ENCODE results near the gene CRACR2B. TPM values are rescaled to one million over a fixed set of nuclear protein-coding genes. Genes with fewer than 3 reads are reported as not detected.

Gene CRACR2B
- total and polyA plus RNA-seq, 2 of the 13 experiments (the other 11 are each of a cell fraction or from before 2014, with no cell fraction given) = 14.9 to 21.0 TPM

- peak; percentile 34 for TF ChIP-seq SKI (IDR thresholded peaks at IDR 0.05; ENCODE audit: partially characterized antibody)
- peak; percentile 38; the same call in 1 of the 2 replicates for TF ChIP-seq ZBTB40 (IDR thresholded peaks at IDR 0.05)
- peak; percentile 80; the same call in 1 of the 2 replicates for TF ChIP-seq ZBTB40 (CRISPR knock-in tag; IDR thresholded peaks at IDR 0.05)
- TF ChIP-seq NFIC (IDR thresholded peaks at IDR 0.05; ENCODE audit: low read length) = no peak
- no peak for TF ChIP-seq ATF5 (CRISPR knock-in tag; IDR thresholded peaks at IDR 0.05; ENCODE audit: low read depth)
- TF ChIP-seq DBP (CRISPR knock-in tag; IDR thresholded peaks at IDR 0.05; ENCODE audit: not compliant biosample characterization) = peak; percentile 61
- peak; percentile 78 for TF ChIP-seq TBL1XR1 (IDR thresholded peaks at IDR 0.05; ENCODE audit: borderline replicate concordance, low read length, partially characterized antibody)
- TF ChIP-seq ZNF512 (CRISPR knock-in tag; IDR thresholded peaks at IDR 0.05) = no peak
- peak; percentile 31; the same call in 1 of the 2 replicates for TF ChIP-seq ZSCAN5A (CRISPR knock-in tag; IDR thresholded peaks at IDR 0.05; ENCODE audit: borderline replicate concordance)
- 0 out of 2 replicates have a peak, but pooled peaks have one; percentile 65 for TF ChIP-seq MTA1 (CRISPR knock-in tag; IDR thresholded peaks at IDR 0.05; ENCODE audit: borderline replicate concordance)
- TF ChIP-seq ZNF788 (CRISPR knock-in tag; IDR thresholded peaks at IDR 0.05; ENCODE audit: borderline replicate concordance) = peak; percentile 90; the same call in 1 of the 2 replicates
- TF ChIP-seq ZNF782 (CRISPR knock-in tag; IDR thresholded peaks at IDR 0.05; ENCODE audit: borderline replicate concordance) = peak; percentile 85
- peak; percentile 79 for TF ChIP-seq ZNF607 (CRISPR knock-in tag; IDR thresholded peaks at IDR 0.05; ENCODE audit: borderline replicate concordance)
- TF ChIP-seq KDM2A (CRISPR knock-in tag; IDR thresholded peaks at IDR 0.05; ENCODE audit: borderline replicate concordance, low read depth) = peak; percentile 38; the same call in 1 of the 2 replicates
These were observed 18.3 kb upstream of the CRACR2B start, which contains the start of gene RPLP2 (continued) for GRCh38 chr11:809287-810039.

All from HepG2 (cell line).